ENCODE measurements around the gene SLC66A3.

Gene SLC66A3

GRCh38 chr2:11187083-11187619, 31.9 kb downstream of the SLC66A3 start:
- ChIA-PET CTCF (interaction anchor here (1.1 kb wide), 1 partner anchor 54 kb away, joined by 3 read pairs; a partner anchor contains a TSS), POLR2A (no interaction called here)
- DNase-seq (ENCODE audit: extremely low spot score), result no peak
- TF ChIP-seq, protein P1, sequence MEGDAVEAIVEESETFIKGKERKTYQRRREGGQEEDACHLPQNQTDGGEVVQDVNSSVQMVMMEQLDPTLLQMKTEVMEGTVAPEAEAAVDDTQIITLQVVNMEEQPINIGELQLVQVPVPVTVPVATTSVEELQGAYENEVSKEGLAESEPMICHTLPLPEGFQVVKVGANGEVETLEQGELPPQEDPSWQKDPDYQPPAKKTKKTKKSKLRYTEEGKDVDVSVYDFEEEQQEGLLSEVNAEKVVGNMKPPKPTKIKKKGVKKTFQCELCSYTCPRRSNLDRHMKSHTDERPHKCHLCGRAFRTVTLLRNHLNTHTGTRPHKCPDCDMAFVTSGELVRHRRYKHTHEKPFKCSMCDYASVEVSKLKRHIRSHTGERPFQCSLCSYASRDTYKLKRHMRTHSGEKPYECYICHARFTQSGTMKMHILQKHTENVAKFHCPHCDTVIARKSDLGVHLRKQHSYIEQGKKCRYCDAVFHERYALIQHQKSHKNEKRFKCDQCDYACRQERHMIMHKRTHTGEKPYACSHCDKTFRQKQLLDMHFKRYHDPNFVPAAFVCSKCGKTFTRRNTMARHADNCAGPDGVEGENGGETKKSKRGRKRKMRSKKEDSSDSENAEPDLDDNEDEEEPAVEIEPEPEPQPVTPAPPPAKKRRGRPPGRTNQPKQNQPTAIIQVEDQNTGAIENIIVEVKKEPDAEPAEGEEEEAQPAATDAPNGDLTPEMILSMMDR (IDR thresholded peaks at IDR 0.05; ENCODE audit: control extremely low read depth, extremely low read depth, low read depth, missing control alignments), result no peak

DNA sequence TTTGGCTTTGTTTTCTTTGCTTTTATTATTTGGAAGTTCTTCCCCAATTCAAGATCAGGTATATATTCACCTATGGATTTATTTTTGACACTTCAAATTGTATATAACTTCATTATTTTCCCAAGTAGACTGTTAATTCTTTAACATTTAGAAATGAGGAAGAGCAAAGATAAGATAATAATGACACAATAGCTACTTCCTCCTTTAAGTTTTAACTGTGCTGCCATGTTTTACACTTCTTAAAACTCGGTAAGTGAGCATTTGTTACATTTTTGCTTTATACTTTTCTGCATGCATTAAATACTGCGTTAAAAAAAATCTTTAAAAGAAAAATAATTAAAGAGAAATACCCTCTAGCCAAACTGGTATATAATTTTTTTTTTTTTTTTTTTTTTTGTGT, 32.5 kb downstream of the SLC66A3 start:
- ChIA-PET CTCF (interaction anchor here (1.1 kb wide), 1 partner anchor 55 kb away, joined by 3 read pairs; a partner anchor contains a TSS), POLR2A (no interaction called here)
- no peak for DNase-seq (ENCODE audit: extremely low spot score)
- TF ChIP-seq, protein P1 (IDR thresholded peaks at IDR 0.05; ENCODE audit: control extremely low read depth, extremely low read depth, low read depth, missing control alignments), result no peak

DNA sequence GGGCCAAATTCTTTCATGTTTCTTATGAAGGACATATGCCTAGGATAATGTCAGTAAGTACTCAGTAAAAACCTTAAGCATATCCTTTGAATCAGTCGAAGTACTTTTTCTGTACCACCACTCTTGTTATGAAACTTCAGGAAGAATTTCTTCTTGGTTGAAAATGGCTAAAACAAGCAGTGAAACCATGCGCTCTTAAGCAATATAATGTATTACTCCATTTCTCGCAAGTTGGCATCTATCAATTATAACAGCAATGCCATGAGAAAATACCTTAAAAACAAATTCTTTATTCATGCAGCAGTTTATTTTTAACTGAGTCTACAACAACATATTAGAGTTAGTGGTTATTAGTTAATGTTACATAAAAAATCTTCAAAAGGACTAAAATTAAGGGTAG, 41.0 kb downstream of the SLC66A3 start:
- ChIA-PET POLR2A (no interaction called here), CTCF (interaction anchor here (1.2 kb wide), 1 partner anchor 10 kb away, joined by 3 read pairs; no protein-coding TSS in a partner anchor)
- no peak for DNase-seq (ENCODE audit: extremely low spot score)
- TF ChIP-seq, protein P1 (IDR thresholded peaks at IDR 0.05; ENCODE audit: control extremely low read depth, extremely low read depth, low read depth, missing control alignments), result no peak

DNA sequence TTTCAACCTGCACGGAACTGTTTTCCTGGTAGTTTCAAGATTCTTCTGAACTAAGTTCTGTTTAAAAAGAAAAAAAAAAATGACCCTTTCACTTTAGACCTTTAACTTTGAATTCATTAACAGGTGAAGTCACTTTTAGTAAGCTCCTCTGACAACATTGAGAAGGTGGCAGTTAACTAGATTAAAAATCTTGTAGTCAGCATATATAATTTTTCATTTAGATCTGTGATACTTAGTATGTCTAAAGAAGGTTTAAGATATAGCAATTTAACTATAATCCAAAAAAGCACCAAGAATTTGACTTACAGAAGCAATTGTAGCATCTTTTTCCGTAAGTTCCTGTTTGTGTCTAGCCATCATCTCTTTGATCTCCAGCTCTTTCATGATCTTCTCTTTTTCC, 45.4 kb downstream of the SLC66A3 start:
- no peak for DNase-seq (ENCODE audit: extremely low spot score)
- TF ChIP-seq, protein P1 (IDR thresholded peaks at IDR 0.05; ENCODE audit: control extremely low read depth, extremely low read depth, low read depth, missing control alignments), result no peak
- ChIA-PET POLR2A (no interaction called here), CTCF (interaction anchor here (1.0 to 2.3 kb wide), 6 partner anchors 8 to 384 kb away, joined by 3 to 7 read pairs (median 3); a partner anchor contains a TSS)

DNA sequence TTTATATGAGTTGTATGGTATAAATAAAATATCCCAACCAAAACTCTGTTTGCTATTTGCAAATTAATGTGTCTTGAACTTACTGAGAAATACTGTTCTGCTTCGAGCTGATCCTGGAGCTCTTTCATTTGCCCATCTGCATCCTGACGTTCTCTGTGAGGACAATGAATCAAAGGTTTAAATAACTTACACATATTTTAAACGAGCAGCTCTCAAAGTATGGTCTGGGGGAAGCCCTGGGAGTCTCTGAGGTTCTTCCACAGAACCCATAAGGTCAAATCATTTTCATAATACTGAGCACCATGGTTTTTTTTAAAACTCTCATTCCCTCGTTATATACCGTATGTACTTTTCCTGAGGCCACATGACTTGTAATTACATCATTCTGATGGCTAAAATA, 46.7 kb downstream of the SLC66A3 start:
- CTCF ChIA-PET, result interaction anchor here (0.7 to 1.4 kb wide), 3 partner anchors 10 to 108 kb away, joined by 3 to 5 read pairs (median 3); no protein-coding TSS in a partner anchor
- POLR2A ChIA-PET, result no interaction called here
- TF ChIP-seq, protein P1 (IDR thresholded peaks at IDR 0.05; ENCODE audit: control extremely low read depth, extremely low read depth, low read depth, missing control alignments), result no peak
- no peak for DNase-seq (ENCODE audit: extremely low spot score)

- ChIA-PET CTCF (interaction anchor here (1.4 to 1.5 kb wide), 2 partner anchors 12 to 14 kb away, joined by 3 read pairs; no protein-coding TSS in a partner anchor), POLR2A (interaction anchor here (0.6 kb wide), 1 partner anchor 757 kb away, joined by 6 read pairs; no protein-coding TSS in a partner anchor)
- DNase-seq (ENCODE audit: extremely low spot score), result peak; percentile 22
- TF ChIP-seq, protein P1 (IDR thresholded peaks at IDR 0.05; ENCODE audit: control extremely low read depth, extremely low read depth, low read depth, missing control alignments), result no peak
These were observed 48.2 kb downstream of the SLC66A3 start for GRCh38 chr2:11203480-11203879.

Measured in GM10248 (cell line).